Erythroblast (primary cell): ENCODE results near the gene SUMO2.
"Not testable (repeated sequence)": the region's sequence is repeated elsewhere in the genome, so short reads cannot be mapped to it uniquely, and the experiment has no call there.

Experiments used
- DNase-seq, 2 experiments: peaks; one replicate each; lab custom pipeline; 2025; lab: John Stamatoyannopoulos, UW
- GATA1 ChIP-seq: IDR thresholded peaks from 2 replicates; pipeline ENCODE4 v1.6.1; 2011; ENCODE audit warnings: low read depth, mild to moderate bottlenecking, control low read depth, low read length, moderate library complexity
- POLR2A ChIP-seq: IDR thresholded peaks from 2 replicates; pipeline ENCODE4 v1.6.1; 2011; ENCODE audit warnings: mild to moderate bottlenecking, low read length

SUMO2 gene

GRCh38 chr17:75163074-75163473 lies 19.7 kb downstream of the SUMO2 start:
- no peak for TF ChIP-seq GATA1
- no peak for TF ChIP-seq POLR2A

GRCh38 chr17:75160211-75160610 lies 22.5 kb downstream of the SUMO2 start:
- TF ChIP-seq POLR2A: no peak
- no peak for TF ChIP-seq GATA1
- DNase-seq: no peak

More at GRCh38 chr17:75163074-75163473, 19.7 kb downstream of the SUMO2 start:
- DNase-seq: no peak

GRCh38 chr17:75159196-75160031 lies 23.3 kb downstream of the SUMO2 start:
- DNase-seq: no peak
- TF ChIP-seq GATA1: no peak
- TF ChIP-seq POLR2A: no peak

- DNase-seq: not testable (repeated sequence)
Measured at GRCh38 chr17:75158480-75158879, 24.3 kb downstream of the SUMO2 start.

GRCh38 chr17:75155191-75155601 lies 27.6 kb downstream of the SUMO2 start:
- no peak for DNase-seq
- TF ChIP-seq POLR2A (no peak), GATA1 (no peak)

- peak; percentile 98 to 99 for DNase-seq
- peak; percentile 98 for TF ChIP-seq POLR2A
- no peak for TF ChIP-seq GATA1
Measured at GRCh38 chr17:75154195-75155106, 28.3 kb downstream of the SUMO2 start, which contains the start of gene JPT1. JPT1 (minus strand) TSS chr17:75154512; CDS start chr17:75154397, 115 bp downstream.

- TF ChIP-seq GATA1 (no peak), POLR2A (no peak)
- DNase-seq: peak; percentile 60 to 66
Measured at GRCh38 chr17:75153780-75154194, 29.0 kb downstream of the SUMO2 start.

- DNase-seq: peak; percentile 42 to 50
- no peak for TF ChIP-seq POLR2A
Measured at GRCh38 chr17:75152922-75153779, 29.6 kb downstream of the SUMO2 start.

- no peak for TF ChIP-seq GATA1
- no peak for DNase-seq
Measured at GRCh38 chr17:75152523-75152921, 30.2 kb downstream of the SUMO2 start.

- TF ChIP-seq GATA1 (no peak), POLR2A (no peak)
- DNase-seq: no peak
Measured at GRCh38 chr17:75151930-75152329, 30.8 kb downstream of the SUMO2 start.

GRCh38 chr17:75147878-75148546 lies 34.7 kb downstream of the SUMO2 start:
- no peak for DNase-seq
- no peak for TF ChIP-seq POLR2A
- TF ChIP-seq GATA1: no peak

- DNase-seq: no peak
- TF ChIP-seq POLR2A: no peak
- TF ChIP-seq GATA1: no peak
Measured at GRCh38 chr17:75146592-75146991, 36.2 kb downstream of the SUMO2 start.

- DNase-seq: no peak
- TF ChIP-seq GATA1: no peak
- TF ChIP-seq POLR2A: no peak
Measured at GRCh38 chr17:75144816-75145512, 37.8 kb downstream of the SUMO2 start.
